ENCODE data around the gene PAM. TPM values are rescaled to one million over a fixed set of nuclear protein-coding genes. Genes with fewer than 3 reads are reported as not detected.
"Not testable (repeated sequence)": the region's sequence is repeated elsewhere in the genome, so short reads cannot be mapped to it uniquely, and the experiment has no call there.

The PAM gene
- total and polyA plus RNA-seq, 5 experiments from 2014 or later, result 8.0 to 15.9 (median 9.7) TPM

GRCh38 chr5:103021314-103021713, 266.2 kb downstream of the PAM start:
- POLR2A ChIA-PET, result no interaction called here

GRCh38 chr5:103027267-103027666, 272.2 kb downstream of the PAM start:
- Mint-ChIP-seq H3K36me3 (peaks cover 0 to 5% (median 2%) of the 10 kb centered on the region in 3 donors), H3K27me3 (no peaks in the 10 kb centered on the region), H3K9me3 (no peaks in the 10 kb centered on the region), H3K4me3 (no peak overlapping the region), H3K4me1 (no peaks in the 10 kb centered on the region), H3K27ac (no peak overlapping the region)
- no peak for ATAC-seq
- DNase-seq, result no peak
- POLR2A ChIA-PET, result no interaction called here

More at GRCh38 chr5:103021314-103021713, 266.2 kb downstream of the PAM start:
- Mint-ChIP-seq H3K4me1 (peaks cover 0 to 3% (median 0%) of the 10 kb centered on the region in 4 donors), H3K27ac (no peak overlapping the region), H3K4me3 (no peak overlapping the region), H3K36me3 (peaks cover 0 to 4% (median 3%) of the 10 kb centered on the region in 3 donors), H3K9me3 (no peaks in the 10 kb centered on the region), H3K27me3 (no peaks in the 10 kb centered on the region)
- DNase-seq (no peak), ATAC-seq (no peak)

- Mint-ChIP-seq H3K9me3 (no peaks in the 10 kb centered on the region), H3K36me3 (peaks cover 0 to 9% (median 0%) of the 10 kb centered on the region in 3 donors), H3K27me3 (peaks cover 0 to 9% (median 2%) of the 10 kb centered on the region in 5 donors), H3K4me3 (no peak overlapping the region), H3K4me1 (no peaks in the 10 kb centered on the region), H3K27ac (peak overlapping the region in 1 of 10 donors; percentile 53)
- POLR2A ChIA-PET, result no interaction called here
- DNase-seq, result no peak
- ATAC-seq, result no peak
Observed at GRCh38 chr5:103031607-103032006, 276.5 kb downstream of the PAM start.

GRCh38 chr5:103033696-103034095, 278.6 kb downstream of the PAM start:
- H3K4me3 Mint-ChIP-seq, result no peak overlapping the region
- peaks cover 0 to 16% (median 2%) of the 10 kb centered on the region in 5 donors for H3K27me3 Mint-ChIP-seq
- POLR2A ChIA-PET, result no interaction called here
- H3K9me3 Mint-ChIP-seq, result no peaks in the 10 kb centered on the region
- peaks cover 0 to 9% (median 0%) of the 10 kb centered on the region in 3 donors for H3K36me3 Mint-ChIP-seq
- ATAC-seq (no peak), DNase-seq (no peak)
- H3K27ac Mint-ChIP-seq, result no peak overlapping the region
- H3K4me1 Mint-ChIP-seq, result no peaks in the 10 kb centered on the region

- POLR2A ChIA-PET, result no interaction called here
- ATAC-seq, result no peak
- H3K4me1 Mint-ChIP-seq, result no peaks in the 10 kb centered on the region
- no peak for DNase-seq
- peaks cover 0 to 9% (median 0%) of the 10 kb centered on the region in 3 donors for H3K36me3 Mint-ChIP-seq
- no peak overlapping the region for H3K4me3 Mint-ChIP-seq
- no peaks in the 10 kb centered on the region for H3K9me3 Mint-ChIP-seq
- H3K27ac Mint-ChIP-seq, result peak overlapping the region in 1 of 10 donors; percentile 2
- peaks cover 0 to 16% (median 2%) of the 10 kb centered on the region in 5 donors for H3K27me3 Mint-ChIP-seq
Observed at GRCh38 chr5:103034662-103035392, 279.7 kb downstream of the PAM start.

GRCh38 chr5:103035701-103036100, 280.6 kb downstream of the PAM start:
- Mint-ChIP-seq H3K27ac (peak overlapping the region in 1 of 10 donors; percentile 45), H3K4me1 (no peaks in the 10 kb centered on the region), H3K9me3 (no peaks in the 10 kb centered on the region), H3K27me3 (peaks cover 0 to 16% (median 2%) of the 10 kb centered on the region in 5 donors), H3K4me3 (no peak overlapping the region), H3K36me3 (peaks cover 0 to 5% (median 0%) of the 10 kb centered on the region in 3 donors)
- no peak for ATAC-seq
- no peak for DNase-seq
- POLR2A ChIA-PET, result no interaction called here

GRCh38 chr5:103036601-103037000, 281.5 kb downstream of the PAM start:
- H3K4me3 Mint-ChIP-seq, result no peak overlapping the region
- H3K36me3 Mint-ChIP-seq, result peaks cover 0 to 5% (median 0%) of the 10 kb centered on the region in 3 donors
- no peaks in the 10 kb centered on the region for H3K4me1 Mint-ChIP-seq
- POLR2A ChIA-PET, result no interaction called here
- ATAC-seq (no peak), DNase-seq (no peak)
- no peak overlapping the region for H3K27ac Mint-ChIP-seq
- no peaks in the 10 kb centered on the region for H3K9me3 Mint-ChIP-seq
- peaks cover 0 to 16% (median 2%) of the 10 kb centered on the region in 5 donors for H3K27me3 Mint-ChIP-seq

GRCh38 chr5:103037673-103038455, 282.8 kb downstream of the PAM start:
- peaks cover 0 to 16% (median 2%) of the 10 kb centered on the region in 5 donors for H3K27me3 Mint-ChIP-seq
- POLR2A ChIA-PET, result no interaction called here
- H3K4me3 Mint-ChIP-seq, result no peak overlapping the region
- H3K36me3 Mint-ChIP-seq, result peaks cover 0 to 2% (median 0%) of the 10 kb centered on the region in 3 donors
- H3K9me3 Mint-ChIP-seq, result no peaks in the 10 kb centered on the region
- no peak for ATAC-seq
- DNase-seq, result no peak
- no peaks in the 10 kb centered on the region for H3K4me1 Mint-ChIP-seq
- no peak overlapping the region for H3K27ac Mint-ChIP-seq

- no peak overlapping the region for H3K27ac Mint-ChIP-seq
- POLR2A ChIA-PET, result no interaction called here
- H3K4me3 Mint-ChIP-seq, result no peak overlapping the region
- ATAC-seq, result no peak
- H3K9me3 Mint-ChIP-seq, result no peaks in the 10 kb centered on the region
- no peaks in the 10 kb centered on the region for H3K36me3 Mint-ChIP-seq
- peaks cover 0 to 16% (median 4%) of the 10 kb centered on the region in 5 donors for H3K27me3 Mint-ChIP-seq
- peak in 3 of 10 donors; percentile 9 to 25 (median 15) for DNase-seq
- no peaks in the 10 kb centered on the region for H3K4me1 Mint-ChIP-seq
Observed at GRCh38 chr5:103041071-103041676, 286.1 kb downstream of the PAM start.

GRCh38 chr5:103046706-103047105, 291.6 kb downstream of the PAM start:
- POLR2A ChIA-PET, H3K9me3 Mint-ChIP-seq: not testable (repeated sequence)

GRCh38 chr5:103057208-103058130, 302.4 kb downstream of the PAM start:
- Mint-ChIP-seq H3K4me1 (no peaks in the 10 kb centered on the region), H3K9me3 (peaks cover 0 to 2% (median 0%) of the 10 kb centered on the region in 9 donors), H3K36me3 (no peaks in the 10 kb centered on the region), H3K4me3 (no peak overlapping the region), H3K27ac (no peak overlapping the region), H3K27me3 (no peaks in the 10 kb centered on the region)
- ATAC-seq (no peak), DNase-seq (no peak)
- POLR2A ChIA-PET, result no interaction called here

More at GRCh38 chr5:103046706-103047105, 291.6 kb downstream of the PAM start:
- H3K4me3 Mint-ChIP-seq, H3K27me3 Mint-ChIP-seq, H3K27ac Mint-ChIP-seq, H3K36me3 Mint-ChIP-seq, H3K4me1 Mint-ChIP-seq, ATAC-seq, DNase-seq: not testable (repeated sequence)

GRCh38 chr5:103059525-103059924, 304.4 kb downstream of the PAM start:
- ATAC-seq (no peak), DNase-seq (no peak)
- Mint-ChIP-seq H3K27ac (no peak overlapping the region), H3K9me3 (peaks cover 0 to 2% (median 0%) of the 10 kb centered on the region in 9 donors), H3K27me3 (peaks cover 0 to 2% (median 0%) of the 10 kb centered on the region in 5 donors), H3K4me1 (no peaks in the 10 kb centered on the region), H3K4me3 (no peak overlapping the region), H3K36me3 (no peaks in the 10 kb centered on the region)
- POLR2A ChIA-PET, result no interaction called here
